ENCODE measurements around the gene CD22.

- TF ChIP-seq CTCF (IDR thresholded peaks at IDR 0.05): no peak
- no peak for TF ChIP-seq EP300 (IDR thresholded peaks at IDR 0.05)
Measured at GRCh38 chr19:35353635-35354034, 24.6 kb downstream of the CD22 start.

All from sigmoid colon (tissue), 4 donors.